NCI-H2107 treated with DMSO at 0.1 percent for 48 hours (cell line): ENCODE measurements around the gene FUNDC2.

Experiments used
- DNase-seq: peaks from one replicate; lab custom pipeline; 2025; ENCODE audit not compliant: unreplicated experiment; lab: John Stamatoyannopoulos, UW

FUNDC2 gene

GRCh38 chrX:155023907-155024833 lies 2.5 kb upstream of the FUNDC2 start:
- DNase-seq: no peak

- no peak for DNase-seq
Observed at GRCh38 chrX:155026420-155026726, 271 bp upstream of the FUNDC2 start.

- DNase-seq: peak; percentile 75
Observed at GRCh38 chrX:155027509-155028066, 944 bp downstream of the FUNDC2 start.

GRCh38 chrX:155028129-155028528 lies 1.5 kb downstream of the FUNDC2 start:
- DNase-seq: no peak

- DNase-seq: no peak
Observed at GRCh38 chrX:155028877-155029291, 2.2 kb downstream of the FUNDC2 start.

GRCh38 chrX:155031657-155032056 lies 5.0 kb downstream of the FUNDC2 start:
- DNase-seq: no peak

- no peak for DNase-seq
Observed at GRCh38 chrX:155035688-155036087, 9.0 kb downstream of the FUNDC2 start.

- DNase-seq: no peak
Observed at GRCh38 chrX:155046129-155046810, 19.6 kb downstream of the FUNDC2 start.

GRCh38 chrX:155046811-155047528 lies 20.3 kb downstream of the FUNDC2 start:
- no peak for DNase-seq

- no peak for DNase-seq
Observed at GRCh38 chrX:155048977-155049619, 22.5 kb downstream of the FUNDC2 start.

- no peak for DNase-seq
Observed at GRCh38 chrX:155052738-155053498, 26.3 kb downstream of the FUNDC2 start.

GRCh38 chrX:155053656-155054055 lies 27.0 kb downstream of the FUNDC2 start:
- DNase-seq: no peak

GRCh38 chrX:155054255-155054654 lies 27.6 kb downstream of the FUNDC2 start:
- DNase-seq: no peak

GRCh38 chrX:155055494-155055893 lies 28.9 kb downstream of the FUNDC2 start:
- DNase-seq: no peak

GRCh38 chrX:155056471-155056870 lies 29.8 kb downstream of the FUNDC2 start:
- no peak for DNase-seq

GRCh38 chrX:155056877-155057792 lies 30.5 kb downstream of the FUNDC2 start:
- peak; percentile 44 for DNase-seq

GRCh38 chrX:155061760-155062159 lies 35.1 kb downstream of the FUNDC2 start:
- no peak for DNase-seq

GRCh38 chrX:155065035-155065734 lies 38.5 kb downstream of the FUNDC2 start:
- DNase-seq: no peak

- DNase-seq: no peak
Observed at GRCh38 chrX:155068165-155068564, 41.5 kb downstream of the FUNDC2 start.
